Lower leg skin (tissue), 4 donors: ENCODE measurements around the gene VWA2. TPM values are rescaled to one million over a fixed set of nuclear protein-coding genes. Genes with fewer than 3 reads are reported as not detected.

Source experiments
- DNase-seq, 2 donors: peaks; one replicate each; pipeline ENCODE4 v3.0.0-alpha.2; 2019; ENCODE audit warnings: low spot score in 2 of 2
- H3K4me3 ChIP-seq: fragments of 200-600 bp; sonication (generic); 2 replicates; pipeline ENCODE4 v1.5.1; 2017; ENCODE audit warnings: mild to moderate bottlenecking, low read depth; ENCODE audit not compliant: poor library complexity, severe bottlenecking
- CTCF ChIP-seq, 3 donors: fragments of 450-650 bp; IDR thresholded peaks; one replicate each; pipeline ENCODE4 v1.5.1; 2016; ENCODE audit warnings: antibody characterized with exemption in 3 of 3, mild to moderate bottlenecking in 3 of 3, moderate library complexity in 2 of 3
- POLR2A ChIP-seq, 2 donors: fragments of 450-650 bp; IDR thresholded peaks; one replicate each; pipeline ENCODE4 v1.6.1; 2016 to 2017; ENCODE audit warnings: antibody characterized with exemption in 2 of 2, mild to moderate bottlenecking in 1 of 2, moderate library complexity in 1 of 2
- WGBS, 2 donors: methylation state at CpG; one replicate each; pipeline ENCODE4 v1.1.5; 2018; 5-methylcytosine and 5-hydroxymethylcytosine counted together
- intact Hi-C: fragments of 100-400 bp; cut with DNase I; formaldehyde crosslinking; loops from one replicate; pipeline ENCODE4 v1.15.0; 2023; ENCODE audit warnings: low total_unique reads
- total RNA-seq, 4 donors: library from RNA; depleted of rRNA; stranded (reverse); fragments of >200 nt; gene quantifications; one replicate each; pipeline ENCODE4 v1.1.0, GENCODE V29; 2016

VWA2 gene
- total RNA-seq, 4 donors from 2014 or later, result 14.2 to 21.7 (median 20.6) TPM

- H3K4me3 ChIP-seq, result no peak overlapping the region
- intact Hi-C loops, result loop anchor here (10.0 kb wide), 1 partner anchor 156 kb away; no protein-coding TSS in a partner anchor
- TF ChIP-seq CTCF (IDR thresholded peaks at IDR 0.05) (no peak), POLR2A (IDR thresholded peaks at IDR 0.05) (no peak)
- WGBS, 2 donors, result 68 to 75% methylated on average over 9 of the region's 9 CpGs
- DNase-seq, result no peak
These were observed 69.7 kb downstream of the VWA2 start for GRCh38 chr10:114308531-114309363.

- intact Hi-C loops, result loop anchor here (10.0 kb wide), 1 partner anchor 155 kb away; no protein-coding TSS in a partner anchor
- TF ChIP-seq CTCF (IDR thresholded peaks at IDR 0.05) (no peak), POLR2A (IDR thresholded peaks at IDR 0.05) (no peak)
- DNase-seq, result no peak
- WGBS, 2 donors, result 76 to 81% methylated on average over 3 of the region's 3 CpGs
- no peak overlapping the region for H3K4me3 ChIP-seq
These were observed 70.3 kb downstream of the VWA2 start for GRCh38 chr10:114309364-114309651.

- WGBS, 2 donors, result 82 to 92% methylated on average over 10 of the region's 10 CpGs
- no peak overlapping the region for H3K4me3 ChIP-seq
- no peak for DNase-seq
- TF ChIP-seq POLR2A (IDR thresholded peaks at IDR 0.05) (no peak), CTCF (IDR thresholded peaks at IDR 0.05) (no peak)
- intact Hi-C loops, result no loop called here
These were observed 71.3 kb downstream of the VWA2 start for GRCh38 chr10:114310346-114310745.

DNA sequence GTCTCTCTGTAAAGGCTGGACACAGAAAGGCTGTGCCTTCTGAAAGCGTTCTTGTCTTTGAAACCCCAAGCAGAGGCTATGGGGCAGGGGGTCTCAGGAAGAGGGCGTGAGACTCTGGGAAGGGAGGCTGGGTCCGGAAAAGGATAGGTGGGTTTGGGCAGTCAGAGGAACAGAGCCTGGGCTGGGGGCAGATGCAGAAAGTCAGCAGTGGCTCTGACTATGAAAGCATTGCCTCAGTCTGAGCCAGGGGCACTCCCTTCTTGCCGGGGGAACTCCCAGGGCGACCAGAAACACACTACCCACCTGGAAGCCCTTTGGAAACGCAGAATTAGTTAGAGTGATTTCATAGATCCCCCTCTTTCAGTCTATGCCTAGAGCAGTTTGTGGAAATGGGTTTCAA, 72.0 kb downstream of the VWA2 start:
- 73 to 80% methylated on average over 6 of the region's 6 CpGs for WGBS, 2 donors
- intact Hi-C loops, result no loop called here
- H3K4me3 ChIP-seq, result no peak overlapping the region
- no peak for TF ChIP-seq POLR2A (IDR thresholded peaks at IDR 0.05)
- no peak for TF ChIP-seq CTCF (IDR thresholded peaks at IDR 0.05)
- DNase-seq, result no peak

- no peak for DNase-seq
- intact Hi-C loops, result no loop called here
- 87 to 88% methylated on average over 13 of the region's 13 CpGs for WGBS, 2 donors
These were observed 72.6 kb downstream of the VWA2 start for GRCh38 chr10:114311496-114312209.

More at GRCh38 chr10:114311496-114312209, 72.6 kb downstream of the VWA2 start:
- H3K4me3 ChIP-seq, result no peak overlapping the region
- TF ChIP-seq CTCF (IDR thresholded peaks at IDR 0.05), result no peak
- no peak for TF ChIP-seq POLR2A (IDR thresholded peaks at IDR 0.05)
